Hepatocyte (in vitro differentiated cells): ENCODE results near the gene SLC6A3. TPM values are rescaled to one million over a fixed set of nuclear protein-coding genes. Genes with fewer than 3 reads are reported as not detected.

Experiments used
- DNase-seq: peaks from one replicate; pipeline ENCODE4 v3.0.0-alpha.2; 2016; ENCODE audit warnings: low spot score
- H2AFZ ChIP-seq: fragments of 200-600 bp; sonication (generic); 2 replicates; pipeline ENCODE4 v1.6.0; 2016; ENCODE audit warnings: antibody characterized with exemption, mild to moderate bottlenecking
- H3K27ac ChIP-seq: fragments of 200-600 bp; sonication (generic); 2 replicates; pipeline ENCODE4 v1.5.1; 2016; ENCODE audit warnings: mild to moderate bottlenecking
- H3K27me3 ChIP-seq: fragments of 200-600 bp; sonication (generic); 2 replicates; pipeline ENCODE4 v1.6.1; 2016
- H3K36me3 ChIP-seq: fragments of 200-600 bp; sonication (generic); replicated peaks from 2 replicates; pipeline ENCODE4 v1.5.1; 2016; ENCODE audit warnings: low read depth; ENCODE audit not compliant: insufficient read depth
- H3K4me1 ChIP-seq: fragments of 200-600 bp; sonication (generic); 2 replicates; pipeline ENCODE4 v1.5.1; 2016; ENCODE audit warnings: mild to moderate bottlenecking, moderate library complexity; ENCODE audit not compliant: insufficient read depth
- H3K4me2 ChIP-seq: fragments of 200-600 bp; sonication (generic); 2 replicates; pipeline ENCODE4 v1.6.0; 2016
- H3K4me3 ChIP-seq: fragments of 200-600 bp; sonication (generic); 2 replicates; pipeline ENCODE4 v1.5.1; 2016; ENCODE audit warnings: mild to moderate bottlenecking
- H3K79me2 ChIP-seq: fragments of 200-600 bp; sonication (generic); 2 replicates; pipeline ENCODE4 v1.6.0; 2017; ENCODE audit warnings: mild to moderate bottlenecking
- H3K9me2 ChIP-seq: fragments of 200-600 bp; sonication (generic); replicated peaks from 2 replicates; pipeline ENCODE4 v1.6.0; 2017; ENCODE audit warnings: mild to moderate bottlenecking; ENCODE audit not compliant: insufficient read depth
- H3K9me3 ChIP-seq: fragments of 200-600 bp; sonication (generic); 2 replicates; pipeline ENCODE4 v1.5.1; 2016; ENCODE audit warnings: low read depth, mild to moderate bottlenecking
- H4K20me1 ChIP-seq: fragments of 200-600 bp; sonication (generic); 2 replicates; pipeline ENCODE4 v1.6.0; 2016; ENCODE audit warnings: mild to moderate bottlenecking; ENCODE audit not compliant: insufficient read depth, poor library complexity, severe bottlenecking
- CTCF ChIP-seq: fragments of 200-600 bp; sonication (generic); IDR thresholded peaks from 2 replicates; pipeline ENCODE4 v1.5.1; 2016; ENCODE audit warnings: antibody characterized with exemption, mild to moderate bottlenecking; ENCODE audit not compliant: poor library complexity
- EZH2 ChIP-seq: fragments of 200-600 bp; sonication (generic); IDR thresholded peaks from 2 replicates; pipeline ENCODE4 v1.6.1; 2016; ENCODE audit warnings: antibody characterized with exemption, mild to moderate bottlenecking, borderline replicate concordance
- EZH2phosphoT487 ChIP-seq: fragments of 200-600 bp; sonication (generic); IDR thresholded peaks from one replicate; pipeline ENCODE4 v1.6.1; 2018; ENCODE audit warnings: antibody characterized with exemption, mild to moderate bottlenecking, low read depth, moderate library complexity; ENCODE audit not compliant: unreplicated experiment, severe bottlenecking
- WGBS: methylation state at CpG from one replicate; pipeline ENCODE4 v1.1.6; 2016; ENCODE audit warnings: low lambda C conversion rate; ENCODE audit errors: missing lambda C conversion rate; 5-methylcytosine and 5-hydroxymethylcytosine counted together
- polyA plus RNA-seq: library from polyadenylated mRNA; unstranded; fragments of >200 nt; fragmentation: Nextera tagmentation; extraction: Ambion mirVana; gene quantifications from 2 replicates; pipeline ENCODE4 v1.2.1, GENCODE V29; 2016
- total RNA-seq: library from RNA; depleted of rRNA; stranded (reverse); fragments of >200 nt; gene quantifications from 2 replicates; pipeline ENCODE4 v1.2.3, GENCODE V29; 2014

SLC6A3 gene
- total and polyA plus RNA-seq, 2 experiments from 2014 or later = not detected

GRCh38 chr5:1345876-1346626 lies 99.2 kb downstream of the SLC6A3 start:
- no peaks in the 10 kb centered on the region for H3K9me3 ChIP-seq
- H3K27me3 ChIP-seq = no peaks in the 10 kb centered on the region
- H3K27ac ChIP-seq = peak overlapping the region; percentile 88
- no peak overlapping the region for H2AFZ ChIP-seq
- H4K20me1 ChIP-seq = no peaks in the 10 kb centered on the region
- H3K4me1 ChIP-seq = peaks cover 15% of the 10 kb centered on the region
- WGBS = 91% methylated on average over 27 of the region's 27 CpGs
- H3K36me3 ChIP-seq = no peaks in the 10 kb centered on the region
- TF ChIP-seq EZH2 (no peak), CTCF (no peak), EZH2phosphoT487 (no peak)
- H3K79me2 ChIP-seq = peaks cover 34% of the 10 kb centered on the region
- peak overlapping the region; percentile 99 for H3K4me3 ChIP-seq
- DNase-seq = no peak
- peak overlapping the region; percentile 100 for H3K4me2 ChIP-seq
- H3K9me2 ChIP-seq = no peaks in the 10 kb centered on the region

- H3K79me2 ChIP-seq = peaks cover 37% of the 10 kb centered on the region
- no peak for TF ChIP-seq EZH2phosphoT487
- TF ChIP-seq EZH2 = no peak
- WGBS = 5% methylated on average over 64 of the region's 87 CpGs
Measured at GRCh38 chr5:1344975-1345838, 100.0 kb downstream of the SLC6A3 start, which contains the start of gene CLPTM1L. CLPTM1L (minus strand) TSS chr5:1345099; CDS start chr5:1344841, 258 bp downstream.

GRCh38 chr5:1343931-1344901 lies 101.0 kb downstream of the SLC6A3 start:
- peak overlapping the region; percentile 71 for H2AFZ ChIP-seq
- H3K79me2 ChIP-seq = peaks cover 37% of the 10 kb centered on the region
- H3K9me2 ChIP-seq = no peaks in the 10 kb centered on the region
- H3K4me1 ChIP-seq = peaks cover 15% of the 10 kb centered on the region
- no peaks in the 10 kb centered on the region for H3K9me3 ChIP-seq
- H3K36me3 ChIP-seq = no peaks in the 10 kb centered on the region
- H3K4me3 ChIP-seq = peak overlapping the region; percentile 71
- no peaks in the 10 kb centered on the region for H3K27me3 ChIP-seq
- TF ChIP-seq CTCF = no peak
- no peak for TF ChIP-seq EZH2phosphoT487
- peak overlapping the region; percentile 91 for H3K4me2 ChIP-seq
- peak overlapping the region; percentile 17 for H3K27ac ChIP-seq
- 17% methylated on average over 28 of the region's 61 CpGs for WGBS
- H4K20me1 ChIP-seq = no peaks in the 10 kb centered on the region
- peak; percentile 51 for DNase-seq

More at GRCh38 chr5:1344975-1345838, 100.0 kb downstream of the SLC6A3 start, which contains the start of gene CLPTM1L:
- no peaks in the 10 kb centered on the region for H3K9me2 ChIP-seq
- no peaks in the 10 kb centered on the region for H3K9me3 ChIP-seq
- peak within 1 kb of the TSS; percentile 100 for H3K4me2 ChIP-seq
- H3K36me3 ChIP-seq = no peaks in the 10 kb centered on the region
- peak within 1 kb of the TSS; percentile 99 for H3K4me3 ChIP-seq
- peak; percentile 97 for DNase-seq
- peak within 1 kb of the TSS; percentile 88 for H3K27ac ChIP-seq
- no peaks in the 10 kb centered on the region for H4K20me1 ChIP-seq
- H2AFZ ChIP-seq = peak within 1 kb of the TSS; percentile 95
- no peaks in the 10 kb centered on the region for H3K27me3 ChIP-seq
- peaks cover 15% of the 10 kb centered on the region for H3K4me1 ChIP-seq
